NCI-H524 treated with DMSO at 0.1 percent for 48 hours (cell line): Measurements from ENCODE around the gene AGBL1.

Source experiments
- DNase-seq: peaks from one replicate; lab custom pipeline; 2025; lab: John Stamatoyannopoulos, UW

Gene AGBL1

GRCh38 chr15:86813892-86814291, 734.2 kb downstream of the AGBL1 start:
- DNase-seq: no peak

GRCh38 chr15:86829245-86829644, 749.6 kb downstream of the AGBL1 start:
- DNase-seq: no peak

- DNase-seq: no peak
Measured at GRCh38 chr15:86830304-86830703, 750.6 kb downstream of the AGBL1 start.

- DNase-seq: no peak
Measured at GRCh38 chr15:86833595-86833994, 753.9 kb downstream of the AGBL1 start.

GRCh38 chr15:86834115-86834863, 754.6 kb downstream of the AGBL1 start:
- no peak for DNase-seq

GRCh38 chr15:86837294-86838061, 757.8 kb downstream of the AGBL1 start:
- no peak for DNase-seq

- no peak for DNase-seq
Measured at GRCh38 chr15:86839502-86839901, 759.8 kb downstream of the AGBL1 start.

- DNase-seq: no peak
Measured at GRCh38 chr15:86840996-86841395, 761.3 kb downstream of the AGBL1 start.

GRCh38 chr15:86842199-86842598, 762.5 kb downstream of the AGBL1 start:
- DNase-seq: no peak

GRCh38 chr15:86846036-86846435, 766.4 kb downstream of the AGBL1 start:
- no peak for DNase-seq

GRCh38 chr15:86849136-86849535, 769.5 kb downstream of the AGBL1 start:
- DNase-seq: no peak

- DNase-seq: no peak
Measured at GRCh38 chr15:86849558-86850285, 770.1 kb downstream of the AGBL1 start.

GRCh38 chr15:86850939-86851338, 771.3 kb downstream of the AGBL1 start:
- no peak for DNase-seq

- no peak for DNase-seq
Measured at GRCh38 chr15:86852741-86853140, 773.1 kb downstream of the AGBL1 start.

GRCh38 chr15:86854176-86854575, 774.5 kb downstream of the AGBL1 start:
- peak; percentile 21 for DNase-seq

- DNase-seq: peak; percentile 71
Measured at GRCh38 chr15:86855307-86856291, 775.9 kb downstream of the AGBL1 start.

- DNase-seq: no peak
Measured at GRCh38 chr15:86857701-86858100, 778.0 kb downstream of the AGBL1 start.

- no peak for DNase-seq
Measured at GRCh38 chr15:86863226-86863915, 783.7 kb downstream of the AGBL1 start.

- DNase-seq: no peak
Measured at GRCh38 chr15:86865920-86866319, 786.2 kb downstream of the AGBL1 start.

- DNase-seq: no peak
Measured at GRCh38 chr15:86870846-86871245, 791.2 kb downstream of the AGBL1 start.

- DNase-seq: no peak
Measured at GRCh38 chr15:86871964-86872363, 792.3 kb downstream of the AGBL1 start.
